Testis (tissue), 2 donors: ENCODE measurements around the gene XPA.

Experiments used
- POLR2A ChIP-seq: fragments of 450-650 bp; IDR thresholded peaks from one replicate; pipeline ENCODE4 v1.6.1; 2017; ENCODE audit warnings: antibody characterized with exemption, mild to moderate bottlenecking, moderate library complexity
- TF ChIP-seq, protein P1 (sequence below), 3 experiments: fragments of 450-650 bp in 2 of 3; fragments of 200-600 bp in 1 of 3; sonication (generic) in 1 of 3; IDR thresholded peaks; one replicate each; pipeline ENCODE4 v1.5.1; 2016 to 2019; ENCODE audit warnings: antibody characterized with exemption in 3 of 3, mild to moderate bottlenecking in 2 of 3, moderate library complexity in 1 of 3

DNA sequence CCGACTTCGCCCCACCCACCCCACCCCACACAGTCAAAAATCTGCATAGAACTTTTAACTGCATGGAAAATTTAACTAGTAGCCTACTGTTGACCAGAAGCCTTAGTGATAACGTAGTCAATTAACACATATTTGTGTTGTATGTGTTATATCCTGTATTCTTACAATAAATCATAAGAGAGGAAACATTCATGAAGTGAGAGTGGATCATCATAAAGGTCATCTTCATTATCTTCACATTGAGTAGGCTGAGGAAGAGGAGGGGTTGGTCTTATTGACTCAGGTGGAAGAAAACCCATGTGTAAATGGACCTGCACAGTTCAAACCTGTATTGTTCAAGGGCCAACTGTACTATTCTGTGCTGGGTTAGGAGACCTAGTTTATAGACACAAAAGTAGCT, 31.4 kb downstream of the XPA start:
- TF ChIP-seq, protein P1, sequence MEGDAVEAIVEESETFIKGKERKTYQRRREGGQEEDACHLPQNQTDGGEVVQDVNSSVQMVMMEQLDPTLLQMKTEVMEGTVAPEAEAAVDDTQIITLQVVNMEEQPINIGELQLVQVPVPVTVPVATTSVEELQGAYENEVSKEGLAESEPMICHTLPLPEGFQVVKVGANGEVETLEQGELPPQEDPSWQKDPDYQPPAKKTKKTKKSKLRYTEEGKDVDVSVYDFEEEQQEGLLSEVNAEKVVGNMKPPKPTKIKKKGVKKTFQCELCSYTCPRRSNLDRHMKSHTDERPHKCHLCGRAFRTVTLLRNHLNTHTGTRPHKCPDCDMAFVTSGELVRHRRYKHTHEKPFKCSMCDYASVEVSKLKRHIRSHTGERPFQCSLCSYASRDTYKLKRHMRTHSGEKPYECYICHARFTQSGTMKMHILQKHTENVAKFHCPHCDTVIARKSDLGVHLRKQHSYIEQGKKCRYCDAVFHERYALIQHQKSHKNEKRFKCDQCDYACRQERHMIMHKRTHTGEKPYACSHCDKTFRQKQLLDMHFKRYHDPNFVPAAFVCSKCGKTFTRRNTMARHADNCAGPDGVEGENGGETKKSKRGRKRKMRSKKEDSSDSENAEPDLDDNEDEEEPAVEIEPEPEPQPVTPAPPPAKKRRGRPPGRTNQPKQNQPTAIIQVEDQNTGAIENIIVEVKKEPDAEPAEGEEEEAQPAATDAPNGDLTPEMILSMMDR (IDR thresholded peaks at IDR 0.05): no peak
- TF ChIP-seq POLR2A: no peak
